GM12891 (cell line): ENCODE measurements around the gene TBL1XR1.

Source experiments
- POLR2A ChIP-seq: IDR thresholded peaks from 2 replicates; pipeline ENCODE4 v1.6.1; 2011; ENCODE audit warnings: low read depth, low read length, control low read depth
- POLR2AphosphoS5 ChIP-seq: IDR thresholded peaks from 2 replicates; pipeline ENCODE4 v1.6.1; 2011; ENCODE audit warnings: low read depth, low read length, control low read depth
- POU2F2 ChIP-seq: IDR thresholded peaks from 2 replicates; pipeline ENCODE4 v1.6.1; 2011; ENCODE audit warnings: low read depth, mild to moderate bottlenecking, control low read depth, low read length, moderate library complexity
- SPI1 ChIP-seq: IDR thresholded peaks from 2 replicates; pipeline ENCODE4 v1.6.1; 2011; ENCODE audit warnings: low read depth, low read length, control low read depth
- TAF1 ChIP-seq: IDR thresholded peaks from 2 replicates; pipeline ENCODE4 v1.6.1; 2011; ENCODE audit warnings: low read depth, low read length, control low read depth

DNA sequence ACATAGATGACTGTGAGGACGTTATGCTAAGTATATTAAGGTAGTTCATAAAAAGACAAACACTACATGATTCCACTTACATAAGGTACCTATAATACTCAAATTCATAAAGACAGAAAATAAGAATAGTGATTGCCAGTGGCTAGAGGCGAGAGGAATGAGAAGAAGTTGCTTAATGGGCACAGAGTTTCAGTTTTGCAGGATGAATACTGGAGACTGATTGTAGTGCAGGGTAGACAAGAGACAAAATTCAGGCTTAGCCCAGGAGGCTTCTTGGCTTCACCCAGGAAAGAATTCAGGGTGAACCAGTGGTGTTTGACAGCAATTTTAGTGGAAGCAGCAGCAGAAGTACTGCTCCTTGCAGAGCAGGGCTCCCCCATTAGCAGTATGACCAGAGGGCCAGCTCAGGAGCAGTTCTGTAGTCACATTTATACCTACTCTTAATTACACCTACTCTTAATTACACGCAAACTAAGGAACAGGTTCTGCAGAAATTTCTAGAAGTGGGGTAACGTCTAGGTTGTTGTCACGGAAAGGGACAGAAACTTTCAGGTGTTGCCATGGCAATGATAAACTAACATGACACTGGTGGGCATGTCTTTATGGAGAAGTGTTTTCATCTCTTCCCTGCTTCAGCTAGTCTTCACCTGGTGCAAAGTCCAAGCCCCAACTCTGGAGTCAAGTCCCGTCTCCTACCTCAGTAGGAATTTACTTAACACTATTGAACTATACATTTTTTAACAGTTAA, 55.2 kb downstream of the TBL1XR1 start:
- 0 out of 2 replicates have a peak, but pooled peaks have one; percentile 10 for TF ChIP-seq SPI1
- no peak for TF ChIP-seq POLR2AphosphoS5
- no peak for TF ChIP-seq POLR2A
- TF ChIP-seq TAF1 = no peak
- no peak for TF ChIP-seq POU2F2
